Cardiac fibroblast (primary cell): ENCODE results near the gene CGGBP1.
A peak's percentile ranks its signal among the peaks of the same experiment; 100 is the strongest.

Experiments
- DNase-seq, 2 donors: peaks; one replicate each; pipeline versions ENCODE4 v3.0.0 to v3.0.0-alpha.2; 2010; ENCODE audit warnings: low read depth in 2 of 2
- H3K4me3 ChIP-seq, 2 donors: replicated peaks in 1 of 2; 1 replicate in 1 of 2; 2 replicates in 1 of 2; pipeline ENCODE4 v1.5.1; 2011; ENCODE audit warnings: low read depth in 2 of 2, low read length in 2 of 2, mild to moderate bottlenecking in 2 of 2, moderate library complexity in 1 of 2
- CTCF ChIP-seq: IDR thresholded peaks from one replicate; pipeline ENCODE4 v1.5.1; 2011; ENCODE audit warnings: low read depth, mild to moderate bottlenecking, low read length, inconsistent platforms

Gene CGGBP1

GRCh38 chr3:88040529-88040928, 18.3 kb downstream of the CGGBP1 start:
- H3K4me3 ChIP-seq: no peak overlapping the region
- no peak for DNase-seq
- no peak for TF ChIP-seq CTCF

GRCh38 chr3:88038566-88038965, 20.2 kb downstream of the CGGBP1 start:
- DNase-seq: peak; percentile 50 to 95
- no peak for TF ChIP-seq CTCF
- H3K4me3 ChIP-seq: no peak overlapping the region

GRCh38 chr3:88036221-88036620, 22.6 kb downstream of the CGGBP1 start:
- DNase-seq: no peak
- no peak for TF ChIP-seq CTCF
- H3K4me3 ChIP-seq: no peak overlapping the region

GRCh38 chr3:88034491-88035275, 24.1 kb downstream of the CGGBP1 start:
- DNase-seq: peak in 1 of 2 donors; percentile 21
- no peak for TF ChIP-seq CTCF
- H3K4me3 ChIP-seq: no peak overlapping the region

- no peak for DNase-seq
- TF ChIP-seq CTCF: no peak
- H3K4me3 ChIP-seq: no peak overlapping the region
Observed at GRCh38 chr3:88033808-88034207, 25.0 kb downstream of the CGGBP1 start.

- DNase-seq: no peak
- no peak overlapping the region for H3K4me3 ChIP-seq
- TF ChIP-seq CTCF: no peak
Observed at GRCh38 chr3:88033079-88033478, 25.7 kb downstream of the CGGBP1 start.

GRCh38 chr3:88032245-88032644, 26.6 kb downstream of the CGGBP1 start:
- no peak for TF ChIP-seq CTCF
- DNase-seq: peak in 1 of 2 donors; percentile 25
- H3K4me3 ChIP-seq: peak overlapping the region in 1 of 2 donors; percentile 46
